ENCODE measurements around the gene C12orf57.

C12orf57 gene

GRCh38 chr12:6974180-6974579, 30.4 kb downstream of the C12orf57 start:
- in situ Hi-C loops (cut with MboI; ENCODE audit: low sequenced_read_pairs, unreplicated experiment) = no loop called here
- no peak for DNase-seq (ENCODE audit: low spot score)
- TF ChIP-seq CTCF (IDR thresholded peaks at IDR 0.05; ENCODE audit: borderline replicate concordance, control extremely low read depth, extremely low read depth, insufficient read depth, missing control alignments) = no peak

- TF ChIP-seq CTCF (IDR thresholded peaks at IDR 0.05; ENCODE audit: borderline replicate concordance, control extremely low read depth, extremely low read depth, insufficient read depth, missing control alignments) = no peak
- peak; percentile 32 for DNase-seq (ENCODE audit: low spot score)
- in situ Hi-C loops (cut with MboI; ENCODE audit: low sequenced_read_pairs, unreplicated experiment) = no loop called here
Observed at GRCh38 chr12:6975297-6976032, 31.6 kb downstream of the C12orf57 start.

GRCh38 chr12:6977653-6978052, 33.8 kb downstream of the C12orf57 start:
- DNase-seq (ENCODE audit: low spot score) = no peak
- in situ Hi-C loops (cut with MboI; ENCODE audit: low sequenced_read_pairs, unreplicated experiment) = no loop called here
- no peak for TF ChIP-seq CTCF (IDR thresholded peaks at IDR 0.05; ENCODE audit: borderline replicate concordance, control extremely low read depth, extremely low read depth, insufficient read depth, missing control alignments)

- DNase-seq (ENCODE audit: low spot score) = no peak
- in situ Hi-C loops (cut with MboI; ENCODE audit: low sequenced_read_pairs, unreplicated experiment) = no loop called here
- TF ChIP-seq CTCF (IDR thresholded peaks at IDR 0.05; ENCODE audit: borderline replicate concordance, control extremely low read depth, extremely low read depth, insufficient read depth, missing control alignments) = no peak
Observed at GRCh38 chr12:6978188-6978587, 34.4 kb downstream of the C12orf57 start.

GRCh38 chr12:6978611-6979011, 34.8 kb downstream of the C12orf57 start:
- TF ChIP-seq CTCF (IDR thresholded peaks at IDR 0.05; ENCODE audit: borderline replicate concordance, control extremely low read depth, extremely low read depth, insufficient read depth, missing control alignments) = no peak
- DNase-seq (ENCODE audit: low spot score) = no peak
- in situ Hi-C loops (cut with MboI; ENCODE audit: low sequenced_read_pairs, unreplicated experiment) = no loop called here

GRCh38 chr12:6979021-6979420, 35.2 kb downstream of the C12orf57 start:
- TF ChIP-seq CTCF (IDR thresholded peaks at IDR 0.05; ENCODE audit: borderline replicate concordance, control extremely low read depth, extremely low read depth, insufficient read depth, missing control alignments) = no peak
- no peak for DNase-seq (ENCODE audit: low spot score)
- in situ Hi-C loops (cut with MboI; ENCODE audit: low sequenced_read_pairs, unreplicated experiment) = no loop called here
